ENCODE measurements around the gene DQX1. TPM values are rescaled to one million over a fixed set of nuclear protein-coding genes. Genes with fewer than 3 reads are reported as not detected.
"Not testable (repeated sequence)": the region's sequence is repeated elsewhere in the genome, so short reads cannot be mapped to it uniquely, and the experiment has no call there.

DQX1 gene
- total RNA-seq, 1 donor: not detected

DNA sequence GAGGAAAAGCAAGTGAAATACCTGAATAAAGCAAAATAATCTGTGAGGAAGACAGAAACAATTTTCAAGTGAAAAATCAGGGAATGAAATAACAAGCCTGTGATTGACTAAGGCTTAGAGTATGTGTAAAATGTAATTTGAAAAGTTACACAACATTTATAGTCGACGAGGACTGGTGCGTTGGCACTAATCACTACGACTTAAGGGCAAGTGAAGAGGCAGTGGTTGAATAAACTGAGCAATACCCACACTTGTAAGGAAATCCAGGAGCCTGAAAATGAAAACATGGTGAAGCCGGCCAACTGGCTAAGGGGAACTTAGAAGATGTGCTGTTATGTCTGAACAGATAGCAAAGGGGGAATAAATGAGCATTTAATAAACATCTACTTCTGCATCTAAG, 41.9 kb upstream of the DQX1 start:
- TF ChIP-seq, protein P1, sequence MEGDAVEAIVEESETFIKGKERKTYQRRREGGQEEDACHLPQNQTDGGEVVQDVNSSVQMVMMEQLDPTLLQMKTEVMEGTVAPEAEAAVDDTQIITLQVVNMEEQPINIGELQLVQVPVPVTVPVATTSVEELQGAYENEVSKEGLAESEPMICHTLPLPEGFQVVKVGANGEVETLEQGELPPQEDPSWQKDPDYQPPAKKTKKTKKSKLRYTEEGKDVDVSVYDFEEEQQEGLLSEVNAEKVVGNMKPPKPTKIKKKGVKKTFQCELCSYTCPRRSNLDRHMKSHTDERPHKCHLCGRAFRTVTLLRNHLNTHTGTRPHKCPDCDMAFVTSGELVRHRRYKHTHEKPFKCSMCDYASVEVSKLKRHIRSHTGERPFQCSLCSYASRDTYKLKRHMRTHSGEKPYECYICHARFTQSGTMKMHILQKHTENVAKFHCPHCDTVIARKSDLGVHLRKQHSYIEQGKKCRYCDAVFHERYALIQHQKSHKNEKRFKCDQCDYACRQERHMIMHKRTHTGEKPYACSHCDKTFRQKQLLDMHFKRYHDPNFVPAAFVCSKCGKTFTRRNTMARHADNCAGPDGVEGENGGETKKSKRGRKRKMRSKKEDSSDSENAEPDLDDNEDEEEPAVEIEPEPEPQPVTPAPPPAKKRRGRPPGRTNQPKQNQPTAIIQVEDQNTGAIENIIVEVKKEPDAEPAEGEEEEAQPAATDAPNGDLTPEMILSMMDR (IDR thresholded peaks at IDR 0.05; ENCODE audit: insufficient read depth, low read depth, low read length): no peak

DNA sequence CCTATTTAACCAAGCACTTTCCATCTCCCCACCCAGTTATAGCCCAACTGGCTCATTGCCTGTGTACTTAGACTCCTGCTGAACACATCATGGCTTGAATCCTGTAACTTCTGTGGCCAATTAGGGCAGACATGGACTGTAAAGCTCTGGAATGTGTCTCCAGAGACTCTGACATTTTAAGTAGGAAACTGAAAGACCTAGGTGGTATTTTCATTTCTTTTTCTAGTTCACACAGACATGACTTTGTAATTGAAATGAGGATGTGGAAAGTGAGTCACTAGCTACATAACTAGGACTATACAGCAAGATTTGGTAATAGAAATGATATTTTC, 40.7 kb upstream of the DQX1 start:
- DNase-seq (ENCODE audit: low read depth): peak; percentile 85
- no peak overlapping the region for H3K4me3 ChIP-seq (ENCODE audit: low read depth, low read length)
- TF ChIP-seq, protein P1 (IDR thresholded peaks at IDR 0.05; ENCODE audit: insufficient read depth, low read depth, low read length): no peak

More for the DNA sequence above, 41.9 kb upstream of the DQX1 start:
- H3K4me3 ChIP-seq (ENCODE audit: low read depth, low read length): no peak overlapping the region
- peak; percentile 73 for DNase-seq (ENCODE audit: low read depth)

DNA sequence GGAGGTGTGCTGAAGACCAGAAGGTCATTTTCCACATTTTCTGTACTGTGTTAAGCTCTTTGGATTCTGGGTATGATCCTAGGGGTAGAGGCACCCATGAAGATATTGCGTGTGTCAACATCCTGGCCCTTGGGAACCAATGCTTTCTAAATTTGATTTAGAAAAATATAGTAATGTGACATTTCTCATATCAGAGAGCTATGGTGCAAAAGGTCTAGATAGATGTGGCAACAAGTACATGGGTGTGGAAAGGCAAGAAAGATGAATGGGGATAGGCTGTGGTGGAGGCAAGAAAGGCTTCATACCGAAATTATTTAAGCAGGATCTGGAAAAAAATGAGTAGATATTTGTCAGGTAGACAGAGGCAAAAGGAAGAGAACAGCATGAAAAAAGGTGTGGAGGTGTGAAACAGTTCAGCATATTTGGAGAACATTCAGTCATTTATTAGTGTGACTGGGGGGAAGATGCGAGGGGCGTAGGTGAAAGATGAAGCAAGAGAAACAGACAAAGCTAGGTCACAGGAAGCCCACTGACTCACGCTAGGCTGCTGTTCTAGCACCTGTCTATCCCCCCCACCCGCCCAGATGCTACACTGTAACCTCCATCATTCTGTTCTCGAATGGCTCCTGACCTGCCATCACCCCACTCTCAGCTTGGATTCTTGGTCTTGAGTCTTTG, 40.2 kb upstream of the DQX1 start:
- H3K4me3 ChIP-seq (ENCODE audit: low read depth, low read length): no peak overlapping the region
- TF ChIP-seq, protein P1 (IDR thresholded peaks at IDR 0.05; ENCODE audit: insufficient read depth, low read depth, low read length): no peak
- DNase-seq (ENCODE audit: low read depth): no peak

DNA sequence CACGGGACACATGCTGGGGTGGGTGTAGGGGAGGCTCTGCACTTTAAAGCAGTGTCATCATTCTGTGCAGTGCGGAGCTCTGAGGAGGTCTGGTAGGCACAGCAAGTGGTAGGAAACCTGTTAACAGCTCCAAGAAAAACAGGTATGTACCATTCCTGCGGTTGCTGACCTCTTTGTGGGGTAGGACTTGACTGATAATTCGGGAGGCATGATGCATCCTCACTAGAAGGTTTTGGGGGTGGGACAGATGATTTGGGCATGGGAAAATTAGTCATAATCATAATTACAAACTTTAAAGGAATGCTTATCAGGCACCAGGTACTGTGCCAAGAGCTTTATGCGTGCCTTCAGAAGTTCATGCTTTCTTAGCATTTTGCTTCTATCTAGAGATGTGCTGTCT, 38.2 kb upstream of the DQX1 start:
- TF ChIP-seq, protein P1 (IDR thresholded peaks at IDR 0.05; ENCODE audit: insufficient read depth, low read depth, low read length): no peak
- DNase-seq (ENCODE audit: low read depth): no peak
- no peak overlapping the region for H3K4me3 ChIP-seq (ENCODE audit: low read depth, low read length)

DNA sequence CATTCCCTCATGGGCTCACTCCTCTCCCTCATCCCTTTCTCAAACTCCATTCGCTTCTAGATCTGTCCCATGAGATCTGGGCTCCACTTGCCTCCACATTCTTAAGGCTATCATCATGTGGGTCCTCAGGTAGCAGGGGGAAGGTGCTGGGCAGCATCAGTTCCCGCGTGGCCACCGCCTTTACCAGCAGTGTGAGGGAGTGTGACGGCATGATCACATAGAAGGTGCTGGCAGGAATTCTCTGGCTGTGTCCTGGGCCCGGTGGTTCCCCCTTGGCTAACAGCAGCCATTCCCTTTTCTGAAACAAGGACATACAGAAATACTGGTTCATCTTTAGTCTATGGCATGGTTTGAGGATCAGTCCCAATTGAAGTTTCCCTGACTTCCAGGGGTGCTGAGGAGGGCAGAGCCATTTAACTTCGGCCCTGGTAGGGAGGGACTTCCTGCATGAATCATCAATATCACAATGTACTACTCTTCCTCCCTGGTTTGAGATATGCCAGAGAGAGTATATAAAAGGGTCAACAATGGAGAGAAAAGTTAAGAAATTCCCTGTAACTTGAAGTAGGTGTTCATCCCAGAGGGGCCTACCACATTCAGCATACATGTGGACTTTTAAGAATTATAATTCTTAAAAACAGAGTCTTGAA, 36.2 kb upstream of the DQX1 start:
- TF ChIP-seq, protein P1 (IDR thresholded peaks at IDR 0.05; ENCODE audit: insufficient read depth, low read depth, low read length): no peak
- no peak for DNase-seq (ENCODE audit: low read depth)
- H3K4me3 ChIP-seq (ENCODE audit: low read depth, low read length): no peak overlapping the region

DNA sequence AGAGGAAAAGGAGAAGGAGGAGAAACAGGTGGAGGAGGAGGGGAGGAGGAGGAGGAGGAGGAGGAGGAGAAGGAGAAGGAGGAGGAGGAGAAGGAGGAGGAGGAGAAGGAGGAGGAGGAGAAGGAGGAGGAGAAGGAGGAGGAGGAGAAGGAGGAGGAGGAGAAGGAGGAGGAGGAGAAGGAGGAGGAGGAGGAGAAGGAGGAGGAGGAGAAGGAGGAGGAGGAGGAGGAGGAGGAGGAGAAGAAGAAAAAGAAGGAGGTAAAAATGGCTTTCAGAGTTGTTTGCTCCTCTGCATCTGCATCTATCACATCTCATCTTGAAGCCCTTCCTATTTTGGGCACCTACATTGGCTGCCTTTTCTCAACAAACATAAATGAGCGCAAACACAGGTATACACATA, 35.0 kb upstream of the DQX1 start:
- not testable (repeated sequence) for DNase-seq (ENCODE audit: low read depth); H3K4me3 ChIP-seq (ENCODE audit: low read depth, low read length)

DNA sequence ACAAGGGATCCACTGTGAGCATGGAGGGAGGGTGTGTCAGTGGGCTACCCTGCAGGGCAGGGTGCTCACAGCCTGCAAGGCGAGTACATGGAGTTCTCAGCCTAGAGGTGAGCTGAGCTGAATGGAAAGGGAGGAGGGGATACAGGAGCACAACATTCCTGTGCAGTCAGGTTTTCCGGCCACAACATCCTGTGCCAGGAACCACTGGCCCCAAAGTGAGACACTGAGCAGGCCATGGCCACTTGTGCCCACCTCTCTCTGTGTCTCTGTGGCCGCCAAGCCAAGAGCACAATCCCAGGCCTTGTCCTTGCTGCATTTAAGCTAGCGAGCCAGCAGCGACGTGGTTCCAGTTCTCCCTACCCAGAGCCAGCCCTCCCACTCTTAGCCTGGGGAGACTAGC, 34.6 kb upstream of the DQX1 start:
- TF ChIP-seq, protein P1 (IDR thresholded peaks at IDR 0.05; ENCODE audit: insufficient read depth, low read depth, low read length): no peak
- DNase-seq (ENCODE audit: low read depth): no peak
- H3K4me3 ChIP-seq (ENCODE audit: low read depth, low read length): no peak overlapping the region
